CMK (cell line): Measurements from ENCODE around the gene CMTM7.

Source experiments
- DNase-seq: peaks from one replicate; pipeline ENCODE4 v3.0.0-alpha.2; 2010; ENCODE audit warnings: low read depth

The CMTM7 gene

GRCh38 chr3:32391643-32392535 lies at the start of gene CMTM7:
TSS of gene CMTM7 (plus strand) at chr3:32391853. CDS start at chr3:32391907, 54 bp downstream.
- DNase-seq = no peak

- no peak for DNase-seq
These were observed 44.1 kb upstream of the CMTM7 start for GRCh38 chr3:32347343-32348125.

GRCh38 chr3:32349184-32349583 lies 42.5 kb upstream of the CMTM7 start:
- DNase-seq = no peak

GRCh38 chr3:32352563-32352962 lies 39.1 kb upstream of the CMTM7 start:
- no peak for DNase-seq

GRCh38 chr3:32353351-32353750 lies 38.3 kb upstream of the CMTM7 start:
- no peak for DNase-seq

GRCh38 chr3:32354362-32354778 lies 37.3 kb upstream of the CMTM7 start:
- DNase-seq = no peak

GRCh38 chr3:32355751-32356291 lies 35.8 kb upstream of the CMTM7 start:
- DNase-seq = no peak

GRCh38 chr3:32359766-32360492 lies 31.7 kb upstream of the CMTM7 start:
- no peak for DNase-seq

GRCh38 chr3:32360493-32360827 lies 31.2 kb upstream of the CMTM7 start:
- DNase-seq = no peak

GRCh38 chr3:32366638-32367397 lies 24.8 kb upstream of the CMTM7 start:
- no peak for DNase-seq

- no peak for DNase-seq
These were observed 24.2 kb upstream of the CMTM7 start for GRCh38 chr3:32367442-32367841.

- no peak for DNase-seq
These were observed 20.0 kb upstream of the CMTM7 start for GRCh38 chr3:32371461-32372212.

GRCh38 chr3:32372213-32372490 lies 19.5 kb upstream of the CMTM7 start:
- no peak for DNase-seq

- no peak for DNase-seq
These were observed 18.4 kb upstream of the CMTM7 start for GRCh38 chr3:32373276-32373675.

GRCh38 chr3:32373844-32374243 lies 17.8 kb upstream of the CMTM7 start:
- no peak for DNase-seq

- DNase-seq = no peak
These were observed 16.7 kb upstream of the CMTM7 start for GRCh38 chr3:32374788-32375595.

GRCh38 chr3:32375596-32375930 lies 16.1 kb upstream of the CMTM7 start:
- DNase-seq = no peak

GRCh38 chr3:32376115-32376514 lies 15.5 kb upstream of the CMTM7 start:
- DNase-seq = no peak

GRCh38 chr3:32379831-32380500 lies 11.7 kb upstream of the CMTM7 start:
- no peak for DNase-seq

- no peak for DNase-seq
These were observed 9.7 kb upstream of the CMTM7 start for GRCh38 chr3:32381922-32382321.
